Measurements from ENCODE around the gene PPP1R1C. TPM values are rescaled to one million over a fixed set of nuclear protein-coding genes. Genes with fewer than 3 reads are reported as not detected.

The PPP1R1C gene
- total RNA-seq, 4 donors from 2014 or later = 1.5 to 6.3 TPM; not detected in 2

- intact Hi-C loops (cut with DNase I; ENCODE audit: low total_unique reads) = no loop called here
- TF ChIP-seq POLR2A (IDR thresholded peaks at IDR 0.05) = no peak
- TF ChIP-seq, protein P1, sequence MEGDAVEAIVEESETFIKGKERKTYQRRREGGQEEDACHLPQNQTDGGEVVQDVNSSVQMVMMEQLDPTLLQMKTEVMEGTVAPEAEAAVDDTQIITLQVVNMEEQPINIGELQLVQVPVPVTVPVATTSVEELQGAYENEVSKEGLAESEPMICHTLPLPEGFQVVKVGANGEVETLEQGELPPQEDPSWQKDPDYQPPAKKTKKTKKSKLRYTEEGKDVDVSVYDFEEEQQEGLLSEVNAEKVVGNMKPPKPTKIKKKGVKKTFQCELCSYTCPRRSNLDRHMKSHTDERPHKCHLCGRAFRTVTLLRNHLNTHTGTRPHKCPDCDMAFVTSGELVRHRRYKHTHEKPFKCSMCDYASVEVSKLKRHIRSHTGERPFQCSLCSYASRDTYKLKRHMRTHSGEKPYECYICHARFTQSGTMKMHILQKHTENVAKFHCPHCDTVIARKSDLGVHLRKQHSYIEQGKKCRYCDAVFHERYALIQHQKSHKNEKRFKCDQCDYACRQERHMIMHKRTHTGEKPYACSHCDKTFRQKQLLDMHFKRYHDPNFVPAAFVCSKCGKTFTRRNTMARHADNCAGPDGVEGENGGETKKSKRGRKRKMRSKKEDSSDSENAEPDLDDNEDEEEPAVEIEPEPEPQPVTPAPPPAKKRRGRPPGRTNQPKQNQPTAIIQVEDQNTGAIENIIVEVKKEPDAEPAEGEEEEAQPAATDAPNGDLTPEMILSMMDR (IDR thresholded peaks at IDR 0.05) = no peak
Observed at GRCh38 chr2:182069416-182069815, 83.8 kb downstream of the PPP1R1C start.

GRCh38 chr2:182069908-182070307 is 84.3 kb downstream of the PPP1R1C start:
- no peak overlapping the region for H3K4me3 ChIP-seq (ENCODE audit: low read depth, poor library complexity, severe bottlenecking)
- intact Hi-C loops (cut with DNase I; ENCODE audit: low total_unique reads) = no loop called here
- 90 to 94% methylated on average over 2 of the region's 2 CpGs for WGBS, 2 donors
- no peak for TF ChIP-seq POLR2A (IDR thresholded peaks at IDR 0.05)
- TF ChIP-seq, protein P1 (IDR thresholded peaks at IDR 0.05) = no peak
- no peak for DNase-seq (ENCODE audit: low spot score in 2 of 2)

More at GRCh38 chr2:182069416-182069815, 83.8 kb downstream of the PPP1R1C start:
- no peak overlapping the region for H3K4me3 ChIP-seq (ENCODE audit: low read depth, poor library complexity, severe bottlenecking)
- DNase-seq (ENCODE audit: low spot score in 2 of 2) = no peak

DNA sequence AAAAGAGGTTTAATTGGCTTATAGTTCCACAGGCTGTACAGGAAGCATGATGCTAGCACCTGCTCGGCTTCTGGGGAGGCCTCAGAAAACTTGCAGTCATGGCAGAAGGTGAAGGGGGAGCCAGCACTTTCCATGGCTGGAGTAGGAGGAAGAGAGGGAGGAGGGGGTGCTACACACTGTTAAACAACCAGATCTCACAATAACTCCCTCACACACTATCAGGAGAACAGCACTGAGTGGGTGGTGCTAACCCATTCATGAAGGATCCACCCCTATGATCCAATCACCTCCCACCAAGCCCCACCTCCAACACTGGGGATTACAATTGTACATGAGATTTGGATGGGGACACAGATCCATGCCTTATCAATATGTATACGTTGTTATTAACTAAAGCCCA is 85.1 kb downstream of the PPP1R1C start:
- DNase-seq (ENCODE audit: low spot score in 2 of 2) = no peak

GRCh38 chr2:182072861-182073260 is 87.2 kb downstream of the PPP1R1C start:
- TF ChIP-seq, protein P1 (IDR thresholded peaks at IDR 0.05) = no peak
- TF ChIP-seq POLR2A (IDR thresholded peaks at IDR 0.05) = no peak
- intact Hi-C loops (cut with DNase I; ENCODE audit: low total_unique reads) = no loop called here

More for the DNA sequence above, 85.1 kb downstream of the PPP1R1C start:
- 94 to 98% methylated on average over 2 of the region's 2 CpGs for WGBS, 2 donors
- TF ChIP-seq, protein P1 (IDR thresholded peaks at IDR 0.05) = no peak
- TF ChIP-seq POLR2A (IDR thresholded peaks at IDR 0.05) = no peak
- H3K4me3 ChIP-seq (ENCODE audit: low read depth, poor library complexity, severe bottlenecking) = no peak overlapping the region
- intact Hi-C loops (cut with DNase I; ENCODE audit: low total_unique reads) = no loop called here

GRCh38 chr2:182073613-182074012 is 88.0 kb downstream of the PPP1R1C start:
- no peak for DNase-seq (ENCODE audit: low spot score in 2 of 2)
- no peak for TF ChIP-seq POLR2A (IDR thresholded peaks at IDR 0.05)
- TF ChIP-seq, protein P1 (IDR thresholded peaks at IDR 0.05) = no peak
- intact Hi-C loops (cut with DNase I; ENCODE audit: low total_unique reads) = no loop called here
- H3K4me3 ChIP-seq (ENCODE audit: low read depth, poor library complexity, severe bottlenecking) = no peak overlapping the region
- 85 to 94% methylated on average over 3 of the region's 3 CpGs for WGBS, 2 donors

More at GRCh38 chr2:182072861-182073260, 87.2 kb downstream of the PPP1R1C start:
- H3K4me3 ChIP-seq (ENCODE audit: low read depth, poor library complexity, severe bottlenecking) = no peak overlapping the region
- DNase-seq (ENCODE audit: low spot score in 2 of 2) = no peak
- 92 to 94% methylated on average over 6 of the region's 6 CpGs for WGBS, 2 donors

- no peak for TF ChIP-seq POLR2A (IDR thresholded peaks at IDR 0.05)
- TF ChIP-seq, protein P1 (IDR thresholded peaks at IDR 0.05) = no peak
- no peak overlapping the region for H3K4me3 ChIP-seq (ENCODE audit: low read depth, poor library complexity, severe bottlenecking)
- intact Hi-C loops (cut with DNase I; ENCODE audit: low total_unique reads) = loop anchor here (2.0 kb wide), 1 partner anchor 334 kb away; no protein-coding TSS in a partner anchor
- no peak for DNase-seq (ENCODE audit: low spot score in 2 of 2)
- 79% methylated on average over 5 of the region's 5 CpGs for WGBS, 2 donors
Observed at GRCh38 chr2:182077023-182077422, 91.4 kb downstream of the PPP1R1C start.
